ENCODE data around the gene LGALS16. TPM values are rescaled to one million over a fixed set of nuclear protein-coding genes. Genes with fewer than 3 reads are reported as not detected.

The LGALS16 gene
- total RNA-seq, 2 experiments from 2014 or later = not detected

GRCh38 chr19:39647918-39648317 is 7.8 kb upstream of the LGALS16 start:
- Mint-ChIP-seq H3K9me3 (no peaks in the 10 kb centered on the region), H3K27me3 (peaks cover 87% of the 10 kb centered on the region), H3K4me3 (no peak overlapping the region), H3K36me3 (ENCODE audit: low read depth) (no peaks in the 10 kb centered on the region), H3K27ac (no peak overlapping the region), H3K4me1 (ENCODE audit: low read depth) (no peaks in the 10 kb centered on the region)
- no peak for TF ChIP-seq CTCF (IDR thresholded peaks at IDR 0.05)
- DNase-seq (no peak), ATAC-seq (ENCODE audit: poor library complexity) (no peak)
- peaks cover 0 to 6% of the 10 kb centered on the region in 2 experiments for H3K9me3 ChIP-seq (ENCODE audit: control insufficient read depth in 1 of 2, insufficient read depth in 1 of 2, low read length in 2 of 2)
- ChIA-PET CTCF (no interaction called here), POLR2A (no interaction called here)
- peaks cover 4 to 17% of the 10 kb centered on the region in 2 experiments for H3K27me3 ChIP-seq (ENCODE audit: control insufficient read depth in 1 of 2, insufficient read depth in 2 of 2, low read length in 2 of 2)
- no peak overlapping the region for H3K4me3 ChIP-seq (ENCODE audit: low read length)
- no peaks in the 10 kb centered on the region for H3K36me3 ChIP-seq (ENCODE audit: insufficient read depth, low read length)
- no peaks in the 10 kb centered on the region for H3K4me1 ChIP-seq (ENCODE audit: insufficient read depth, low read length)
- intact Hi-C loops (cut with DNase I, micrococcal nuclease) = no loop called here
- H3K27ac ChIP-seq (ENCODE audit: low read depth in 1 of 2, low read length in 2 of 2) = no peak overlapping the region

DNA sequence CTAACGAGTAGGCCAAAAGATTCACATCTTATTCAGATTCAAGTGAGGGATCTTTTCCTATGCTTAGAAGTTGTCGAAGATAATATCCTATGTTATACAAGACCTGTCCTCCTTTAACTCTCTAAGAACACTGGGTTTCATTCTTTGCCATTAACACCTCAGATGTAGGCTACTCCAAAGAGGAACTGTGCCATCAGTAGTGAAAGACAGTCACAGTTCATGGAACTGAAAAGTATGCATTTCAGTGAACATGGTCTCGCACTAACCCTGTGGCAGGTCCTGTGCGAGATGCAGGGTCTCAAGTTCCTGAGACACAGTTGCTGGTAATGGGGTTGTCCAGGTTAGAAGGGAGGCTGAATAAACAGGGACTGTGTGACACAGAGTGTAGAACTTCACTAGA is 4.1 kb downstream of the LGALS16 start:
- intact Hi-C loops (cut with DNase I, micrococcal nuclease) = no loop called here
- DNase-seq (no peak), ATAC-seq (ENCODE audit: poor library complexity) (no peak)
- Histone ChIP-seq H3K27me3 (ENCODE audit: control insufficient read depth in 1 of 2, insufficient read depth in 2 of 2, low read length in 2 of 2) (no peaks in the 10 kb centered on the region), H3K27ac (ENCODE audit: low read depth in 1 of 2, low read length in 2 of 2) (no peak overlapping the region), H3K4me3 (ENCODE audit: low read length) (no peak overlapping the region), H3K36me3 (ENCODE audit: insufficient read depth, low read length) (no peaks in the 10 kb centered on the region), H3K4me1 (ENCODE audit: insufficient read depth, low read length) (no peaks in the 10 kb centered on the region), H3K9me3 (ENCODE audit: control insufficient read depth in 1 of 2, insufficient read depth in 1 of 2, low read length in 2 of 2) (no peaks in the 10 kb centered on the region)
- ChIA-PET POLR2A (no interaction called here), CTCF (no interaction called here)
- Mint-ChIP-seq H3K9me3 (no peaks in the 10 kb centered on the region), H3K4me3 (no peak overlapping the region), H3K27me3 (peaks cover 29% of the 10 kb centered on the region), H3K4me1 (ENCODE audit: low read depth) (peaks cover 6% of the 10 kb centered on the region), H3K36me3 (ENCODE audit: low read depth) (no peaks in the 10 kb centered on the region), H3K27ac (no peak overlapping the region)
- TF ChIP-seq CTCF (IDR thresholded peaks at IDR 0.05) = no peak

DNA sequence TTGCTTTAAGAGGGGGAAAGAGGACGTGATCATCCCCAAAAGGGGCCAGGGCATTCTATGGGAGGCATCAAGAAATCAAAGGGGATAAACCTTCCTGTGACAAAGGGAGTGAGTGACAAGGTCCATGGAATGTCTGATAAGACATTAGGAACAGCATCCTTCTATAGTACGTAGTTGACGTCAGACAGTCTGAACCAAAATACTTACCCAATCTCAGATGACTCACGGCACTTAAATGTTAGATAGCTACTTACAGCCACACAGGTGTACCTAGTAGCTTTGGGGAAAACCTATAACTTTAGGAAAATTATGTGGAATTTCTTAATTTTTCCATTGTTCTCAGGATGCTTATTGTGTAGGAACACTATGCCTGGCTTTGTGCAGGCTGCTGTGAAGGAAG is 4.9 kb downstream of the LGALS16 start:
- Mint-ChIP-seq H3K27me3 (peaks cover 30% of the 10 kb centered on the region), H3K27ac (no peak overlapping the region), H3K36me3 (ENCODE audit: low read depth) (no peaks in the 10 kb centered on the region), H3K4me1 (ENCODE audit: low read depth) (peaks cover 6% of the 10 kb centered on the region), H3K9me3 (no peaks in the 10 kb centered on the region), H3K4me3 (no peak overlapping the region)
- Histone ChIP-seq H3K9me3 (ENCODE audit: control insufficient read depth in 1 of 2, insufficient read depth in 1 of 2, low read length in 2 of 2) (no peaks in the 10 kb centered on the region), H3K4me1 (ENCODE audit: insufficient read depth, low read length) (no peaks in the 10 kb centered on the region), H3K4me3 (ENCODE audit: low read length) (no peak overlapping the region), H3K36me3 (ENCODE audit: insufficient read depth, low read length) (no peaks in the 10 kb centered on the region), H3K27ac (ENCODE audit: low read depth in 1 of 2, low read length in 2 of 2) (no peak overlapping the region), H3K27me3 (ENCODE audit: control insufficient read depth in 1 of 2, insufficient read depth in 2 of 2, low read length in 2 of 2) (peaks cover 0 to 4% of the 10 kb centered on the region in 2 experiments)
- ATAC-seq (ENCODE audit: poor library complexity) = no peak
- ChIA-PET POLR2A (interaction anchor here (0.6 kb wide), 1 partner anchor 760 kb away, joined by 3 read pairs; no protein-coding TSS in a partner anchor), CTCF (no interaction called here)
- no peak for TF ChIP-seq CTCF (IDR thresholded peaks at IDR 0.05)
- no peak for DNase-seq
- intact Hi-C loops (cut with DNase I, micrococcal nuclease) = no loop called here
